ENCODE data around the gene GAB2. TPM values are rescaled to one million over a fixed set of nuclear protein-coding genes. Genes with fewer than 3 reads are reported as not detected.
A peak's percentile ranks its signal among the peaks of the same experiment; 100 is the strongest.

GAB2 gene
- total RNA-seq, 1 experiment from 2014 or later = 10.0 TPM

GRCh38 chr11:78371221-78371891, 46.3 kb downstream of the GAB2 start:
- Histone ChIP-seq H3K36me3 (ENCODE audit: control insufficient read depth, insufficient read depth, low read length) (no peaks in the 10 kb centered on the region), H3K27me3 (ENCODE audit: control insufficient read depth, insufficient read depth, low read length) (no peaks in the 10 kb centered on the region), H3K27ac (ENCODE audit: low read length) (0 out of 2 replicates have a peak overlapping the region, but pooled peaks have one; percentile 10), H3K4me1 (ENCODE audit: control insufficient read depth, insufficient read depth, low read length) (no peaks in the 10 kb centered on the region), H3K4me3 (ENCODE audit: low read depth in 2 of 2, low read length in 2 of 2) (no peak overlapping the region), H3K9me3 (ENCODE audit: control insufficient read depth, insufficient read depth, low read depth, low read length) (no peaks in the 10 kb centered on the region)
- no peak for DNase-seq (ENCODE audit: low read depth, low spot score)
- in situ Hi-C loops (cut with HindIII; ENCODE audit: low pct_unique_long_range_greater_than_20kb, low sequenced_read_pairs) (no loop called here), intact Hi-C loops (cut with micrococcal nuclease; ENCODE audit: unreplicated experiment) (no loop called here)
- TF ChIP-seq, protein P1, sequence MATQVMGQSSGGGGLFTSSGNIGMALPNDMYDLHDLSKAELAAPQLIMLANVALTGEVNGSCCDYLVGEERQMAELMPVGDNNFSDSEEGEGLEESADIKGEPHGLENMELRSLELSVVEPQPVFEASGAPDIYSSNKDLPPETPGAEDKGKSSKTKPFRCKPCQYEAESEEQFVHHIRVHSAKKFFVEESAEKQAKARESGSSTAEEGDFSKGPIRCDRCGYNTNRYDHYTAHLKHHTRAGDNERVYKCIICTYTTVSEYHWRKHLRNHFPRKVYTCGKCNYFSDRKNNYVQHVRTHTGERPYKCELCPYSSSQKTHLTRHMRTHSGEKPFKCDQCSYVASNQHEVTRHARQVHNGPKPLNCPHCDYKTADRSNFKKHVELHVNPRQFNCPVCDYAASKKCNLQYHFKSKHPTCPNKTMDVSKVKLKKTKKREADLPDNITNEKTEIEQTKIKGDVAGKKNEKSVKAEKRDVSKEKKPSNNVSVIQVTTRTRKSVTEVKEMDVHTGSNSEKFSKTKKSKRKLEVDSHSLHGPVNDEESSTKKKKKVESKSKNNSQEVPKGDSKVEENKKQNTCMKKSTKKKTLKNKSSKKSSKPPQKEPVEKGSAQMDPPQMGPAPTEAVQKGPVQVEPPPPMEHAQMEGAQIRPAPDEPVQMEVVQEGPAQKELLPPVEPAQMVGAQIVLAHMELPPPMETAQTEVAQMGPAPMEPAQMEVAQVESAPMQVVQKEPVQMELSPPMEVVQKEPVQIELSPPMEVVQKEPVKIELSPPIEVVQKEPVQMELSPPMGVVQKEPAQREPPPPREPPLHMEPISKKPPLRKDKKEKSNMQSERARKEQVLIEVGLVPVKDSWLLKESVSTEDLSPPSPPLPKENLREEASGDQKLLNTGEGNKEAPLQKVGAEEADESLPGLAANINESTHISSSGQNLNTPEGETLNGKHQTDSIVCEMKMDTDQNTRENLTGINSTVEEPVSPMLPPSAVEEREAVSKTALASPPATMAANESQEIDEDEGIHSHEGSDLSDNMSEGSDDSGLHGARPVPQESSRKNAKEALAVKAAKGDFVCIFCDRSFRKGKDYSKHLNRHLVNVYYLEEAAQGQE (IDR thresholded peaks at IDR 0.05; ENCODE audit: insufficient read depth in 1 of 2, low read depth in 2 of 2, low read length in 1 of 2) = no peak
- TF ChIP-seq TCF7L2 (IDR thresholded peaks at IDR 0.05; ENCODE audit: low read depth, low read length) = no peak
- TF ChIP-seq CTCF (IDR thresholded peaks at IDR 0.05) = no peak
- TF ChIP-seq POLR2AphosphoS5 (IDR thresholded peaks at IDR 0.05; ENCODE audit: low read depth, low read length) = no peak
- ChIA-PET CTCF (interaction anchor here (1.1 kb wide), 1 partner anchor 143 kb away, joined by 4 read pairs; no protein-coding TSS in a partner anchor), POLR2A (no interaction called here)
- peak; percentile 57 for ATAC-seq
- BruUV-seq (replicated peaks) = no TSS peak

GRCh38 chr11:78370406-78371172, 47.0 kb downstream of the GAB2 start:
- H3K27ac ChIP-seq (ENCODE audit: low read length) = no peak overlapping the region
- H3K4me1 ChIP-seq (ENCODE audit: control insufficient read depth, insufficient read depth, low read length) = peaks cover 2% of the 10 kb centered on the region
- intact Hi-C loops (cut with micrococcal nuclease; ENCODE audit: unreplicated experiment) = no loop called here
- H3K36me3 ChIP-seq (ENCODE audit: control insufficient read depth, insufficient read depth, low read length) = no peaks in the 10 kb centered on the region
- DNase-seq (ENCODE audit: low read depth, low spot score) (no peak), ATAC-seq (peak; percentile 86)
- H3K9me3 ChIP-seq (ENCODE audit: control insufficient read depth, insufficient read depth, low read depth, low read length) = no peaks in the 10 kb centered on the region
- ChIA-PET POLR2A (no interaction called here), CTCF (no interaction called here)
- in situ Hi-C loops (cut with HindIII; ENCODE audit: low pct_unique_long_range_greater_than_20kb, low sequenced_read_pairs) = no loop called here
- BruUV-seq (replicated peaks) = no TSS peak
- no peaks in the 10 kb centered on the region for H3K27me3 ChIP-seq (ENCODE audit: control insufficient read depth, insufficient read depth, low read length)
- TF ChIP-seq POLR2AphosphoS5 (IDR thresholded peaks at IDR 0.05; ENCODE audit: low read depth, low read length) = no peak
- TF ChIP-seq SIN3A (IDR thresholded peaks at IDR 0.05; ENCODE audit: borderline replicate concordance, insufficient read depth, low read depth, low read length) = no peak
- no peak for TF ChIP-seq TCF7L2 (IDR thresholded peaks at IDR 0.05; ENCODE audit: low read depth, low read length)
- TF ChIP-seq, protein P1 (IDR thresholded peaks at IDR 0.05; ENCODE audit: insufficient read depth in 1 of 2, low read depth in 2 of 2, low read length in 1 of 2) = no peak
- no peak for TF ChIP-seq CTCF (IDR thresholded peaks at IDR 0.05)
- H3K4me3 ChIP-seq (ENCODE audit: low read depth in 2 of 2, low read length in 2 of 2) = no peak overlapping the region; a peak in 1 of 4 replicates
